Measurements from ENCODE around the gene NNMT.

NNMT gene

DNA sequence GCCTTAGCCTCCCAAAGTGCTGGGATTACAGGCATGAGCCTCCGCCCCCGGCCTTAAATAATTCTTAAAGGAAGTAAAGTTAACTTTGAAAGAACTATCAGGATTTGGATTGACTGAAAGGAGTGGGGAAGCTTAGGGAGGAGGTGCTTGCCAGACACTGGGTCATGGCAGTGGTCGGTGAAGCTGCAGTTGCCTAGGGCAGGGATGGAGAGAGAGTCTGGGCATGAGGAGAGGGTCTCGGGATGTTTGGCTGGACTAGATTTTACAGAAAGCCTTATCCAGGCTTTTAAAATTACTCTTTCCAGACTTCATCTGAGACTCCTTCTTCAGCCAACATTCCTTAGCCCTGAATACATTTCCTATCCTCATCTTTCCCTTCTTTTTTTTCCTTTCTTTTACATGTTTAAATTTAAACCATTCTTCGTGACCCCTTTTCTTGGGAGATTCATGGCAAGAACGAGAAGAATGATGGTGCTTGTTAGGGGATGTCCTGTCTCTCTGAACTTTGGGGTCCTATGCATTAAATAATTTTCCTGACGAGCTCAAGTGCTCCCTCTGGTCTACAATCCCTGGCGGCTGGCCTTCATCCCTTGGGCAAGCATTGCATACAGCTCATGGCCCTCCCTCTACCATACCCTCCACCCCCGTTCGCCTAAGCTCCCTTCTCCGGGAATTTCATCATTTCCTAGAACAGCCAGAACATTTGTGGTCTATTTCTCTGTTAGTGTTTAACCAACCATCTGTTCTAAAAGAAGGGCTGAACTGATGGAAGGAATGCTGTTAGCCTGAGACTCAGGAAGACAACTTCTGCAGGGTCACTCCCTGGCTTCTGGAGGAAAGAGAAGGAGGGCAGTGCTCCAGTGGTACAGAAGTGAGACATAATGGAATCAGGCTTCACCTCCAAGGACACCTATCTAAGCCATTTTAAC, at the start of gene NNMT:
Gene NNMT (plus strand): TSS at position 724 of the 929 bp plus-strand sequence. CDS start 158 bp downstream, at position 882.
- DNase-seq, result no peak

DNA sequence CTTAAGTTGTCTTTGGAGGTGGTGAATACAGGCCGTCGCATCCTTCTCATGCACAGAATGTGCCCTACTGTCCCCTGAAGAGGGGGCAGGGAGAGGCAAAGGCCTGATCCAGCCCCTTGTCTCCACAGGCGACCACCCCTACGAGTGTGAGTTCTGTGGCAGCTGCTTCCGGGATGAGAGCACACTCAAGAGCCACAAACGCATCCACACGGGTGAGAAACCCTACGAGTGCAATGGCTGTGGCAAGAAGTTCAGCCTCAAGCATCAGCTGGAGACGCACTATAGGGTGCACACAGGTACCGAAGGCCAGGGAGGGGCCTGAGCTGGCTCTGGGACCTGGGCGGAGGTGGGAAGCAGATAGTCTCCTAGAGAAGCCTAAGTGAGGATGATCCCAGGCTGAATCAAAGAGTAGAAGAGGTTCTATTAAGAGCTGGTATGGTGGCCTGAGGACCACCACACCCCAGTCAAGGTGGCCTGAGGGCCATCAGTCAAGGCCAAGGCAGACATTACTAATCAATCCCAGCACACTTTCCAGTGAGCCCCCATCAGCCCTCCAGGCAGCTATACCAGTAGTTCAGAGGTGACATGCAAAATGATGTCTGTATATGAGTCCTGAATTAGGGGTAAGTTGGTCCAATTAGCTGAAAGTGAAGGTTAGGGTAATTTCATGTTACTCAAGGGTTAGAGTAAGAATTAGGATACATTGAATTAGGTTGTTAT, 49.0 kb upstream of the NNMT start:
- no peak for DNase-seq

DNA sequence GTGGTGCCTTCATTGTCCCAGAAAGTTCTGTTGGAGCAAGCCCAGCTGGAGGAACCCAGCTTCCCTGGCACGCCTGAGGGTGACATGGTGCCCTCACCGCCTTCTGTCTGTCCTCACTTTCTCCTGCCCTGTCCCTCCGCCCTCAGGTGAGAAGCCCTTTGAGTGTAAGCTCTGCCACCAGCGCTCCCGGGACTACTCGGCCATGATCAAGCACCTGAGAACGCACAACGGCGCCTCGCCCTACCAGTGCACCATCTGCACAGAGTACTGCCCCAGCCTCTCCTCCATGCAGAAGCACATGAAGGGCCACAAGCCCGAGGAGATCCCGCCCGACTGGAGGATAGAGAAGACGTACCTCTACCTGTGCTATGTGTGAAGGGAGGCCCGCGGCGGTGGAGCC, 46.0 kb upstream of the NNMT start:
- no peak for DNase-seq

DNA sequence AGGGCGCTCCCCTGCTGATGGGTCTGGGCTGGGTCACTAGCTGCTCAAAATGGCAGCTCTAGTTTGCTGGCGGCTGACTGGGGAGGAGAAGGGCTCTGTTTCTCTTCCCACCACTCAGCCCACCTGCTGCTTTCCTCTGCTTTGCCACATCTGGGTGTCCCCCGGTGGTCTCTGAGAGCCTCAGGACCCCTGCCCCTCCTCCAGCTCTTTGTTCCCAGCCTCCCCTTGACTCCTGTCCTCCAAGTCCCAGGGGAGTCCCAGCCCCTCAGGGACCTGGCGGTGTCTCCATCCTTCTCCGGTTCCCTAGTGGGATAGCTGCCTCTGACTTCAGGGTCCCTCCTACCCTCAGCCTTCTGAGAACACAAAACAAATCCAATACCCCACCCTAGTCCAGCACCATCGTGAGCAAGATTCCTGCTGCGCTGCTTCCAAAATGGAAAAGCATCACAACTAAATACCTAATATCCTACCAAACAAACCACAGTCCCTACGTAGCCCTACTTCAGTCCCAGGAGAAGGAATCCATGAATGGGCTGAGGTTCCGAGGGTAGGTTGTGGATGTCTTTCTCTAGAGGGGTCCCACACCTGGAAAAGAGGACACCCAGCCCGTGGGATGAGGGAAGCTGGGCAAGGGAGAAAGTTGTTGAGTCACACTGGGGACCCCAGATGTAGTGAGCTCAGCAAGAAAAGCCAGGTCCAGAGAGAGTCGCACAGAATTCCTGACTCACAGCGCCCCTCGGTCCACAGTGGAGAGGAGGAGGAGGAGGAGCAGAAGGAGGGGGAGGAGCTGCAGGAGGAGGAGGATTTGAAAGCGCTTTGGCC, 45.0 kb upstream of the NNMT start:
- DNase-seq, result no peak

DNA sequence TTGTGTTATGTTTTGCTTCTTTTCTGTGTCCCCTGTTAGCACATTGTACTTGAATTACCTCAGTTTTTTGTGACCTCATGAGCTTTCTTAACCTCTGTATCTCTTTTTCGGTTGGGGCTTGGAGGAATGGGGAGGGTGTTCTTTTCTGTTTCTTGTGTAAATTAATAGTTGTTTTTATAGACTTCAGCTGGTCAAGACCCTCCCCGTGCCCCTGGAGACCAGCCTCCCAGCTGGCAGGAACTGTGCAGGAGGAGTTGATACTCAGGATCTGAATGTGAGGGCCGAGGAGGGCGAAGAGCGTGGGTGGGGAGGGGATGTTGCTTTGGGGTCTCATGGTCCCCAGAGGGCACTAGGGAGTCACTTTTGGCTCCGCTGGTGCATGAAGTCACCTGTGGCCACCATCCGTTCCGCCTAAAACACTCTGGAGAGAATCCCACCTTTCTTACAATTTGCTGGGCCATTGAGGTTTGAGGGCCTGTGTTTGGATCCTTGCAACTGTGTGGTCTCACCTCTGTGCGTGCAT, 44.3 kb upstream of the NNMT start:
- DNase-seq, result no peak

DNA sequence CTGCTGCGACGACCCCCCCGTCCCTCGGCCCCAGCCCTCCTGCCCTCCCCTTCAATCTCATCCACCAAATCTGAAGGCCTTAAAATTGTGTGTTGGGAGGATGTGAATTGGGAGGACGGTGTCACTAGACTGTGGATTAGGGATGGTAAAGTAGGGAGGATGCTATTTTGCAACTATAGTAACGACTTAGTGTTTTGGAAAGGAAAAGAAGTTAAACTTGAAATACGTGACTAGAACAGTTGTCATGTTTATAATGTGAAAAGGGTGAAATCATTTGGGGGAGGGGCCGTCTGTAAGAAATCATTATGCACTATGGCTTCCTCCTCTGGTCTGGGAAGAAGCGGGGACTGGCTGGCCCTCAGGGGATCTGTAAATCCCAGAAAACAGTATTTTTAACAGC, 43.4 kb upstream of the NNMT start:
- DNase-seq, result no peak

DNA sequence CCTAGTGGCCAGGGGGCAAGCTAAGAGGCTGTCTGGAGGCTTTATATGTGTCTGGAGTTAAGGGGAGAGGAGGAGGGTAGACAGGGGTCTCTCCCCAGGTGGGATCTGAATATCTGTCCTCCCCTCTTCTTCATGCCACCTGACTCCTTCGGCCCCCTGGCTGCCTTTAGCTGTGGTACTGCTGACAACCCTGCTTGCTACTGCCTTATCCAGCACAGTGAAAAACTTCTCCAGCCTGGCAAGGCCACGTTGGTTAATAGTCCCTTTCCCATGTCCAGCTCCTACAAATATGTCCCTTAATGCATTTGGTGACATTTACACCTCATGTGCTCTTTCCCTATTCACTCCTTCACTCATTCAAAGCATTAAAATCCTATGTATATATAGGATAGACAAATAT, 42.4 kb upstream of the NNMT start:
- no peak for DNase-seq

DNA sequence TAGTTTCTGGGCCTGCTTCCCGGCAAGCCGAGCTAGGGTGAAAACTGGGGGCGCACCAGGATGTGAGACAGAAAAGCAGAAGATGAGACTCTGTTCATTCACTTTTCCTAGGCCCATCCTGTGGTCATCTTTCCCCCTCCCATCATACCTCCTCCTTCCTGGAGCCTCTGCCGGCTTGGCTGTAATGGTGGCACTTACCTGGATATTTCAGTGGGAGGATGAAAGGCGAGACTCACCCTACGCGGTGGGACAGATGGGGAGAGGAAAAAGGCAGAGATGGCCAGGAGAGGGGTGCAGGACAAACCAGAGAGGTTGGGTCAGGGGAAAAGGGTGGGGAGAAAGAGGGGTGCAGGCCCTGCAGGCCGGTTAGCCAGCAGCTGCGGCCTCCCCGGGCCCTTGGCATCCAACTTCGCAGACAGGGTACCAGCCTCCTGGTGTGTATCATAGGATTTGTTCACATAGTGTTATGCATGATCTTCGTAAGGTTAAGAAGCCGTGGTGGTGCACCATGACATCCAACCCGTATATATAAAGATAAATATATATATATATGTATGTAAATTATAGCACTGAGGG, 41.5 kb upstream of the NNMT start:
- no peak for DNase-seq

DNA sequence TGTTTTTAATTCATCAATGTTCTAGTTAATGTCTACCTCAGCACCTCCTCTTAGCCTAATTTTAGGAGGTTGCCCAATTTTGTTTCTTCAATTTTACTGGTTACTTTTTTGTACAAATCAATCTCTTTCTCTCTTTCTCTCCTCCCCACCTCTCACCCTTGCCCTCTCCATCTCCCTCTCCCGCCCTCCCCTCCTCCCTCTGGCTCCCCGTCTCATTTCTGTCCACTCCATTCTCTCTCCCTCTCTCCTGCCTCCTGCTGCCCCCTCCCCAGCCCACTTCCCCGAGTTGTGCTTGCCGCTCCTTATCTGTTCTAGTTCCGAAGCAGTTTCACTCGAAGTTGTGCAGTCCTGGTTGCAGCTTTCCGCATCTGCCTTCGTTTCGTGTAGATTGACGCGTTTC, 40.9 kb upstream of the NNMT start:
- no peak for DNase-seq

DNA sequence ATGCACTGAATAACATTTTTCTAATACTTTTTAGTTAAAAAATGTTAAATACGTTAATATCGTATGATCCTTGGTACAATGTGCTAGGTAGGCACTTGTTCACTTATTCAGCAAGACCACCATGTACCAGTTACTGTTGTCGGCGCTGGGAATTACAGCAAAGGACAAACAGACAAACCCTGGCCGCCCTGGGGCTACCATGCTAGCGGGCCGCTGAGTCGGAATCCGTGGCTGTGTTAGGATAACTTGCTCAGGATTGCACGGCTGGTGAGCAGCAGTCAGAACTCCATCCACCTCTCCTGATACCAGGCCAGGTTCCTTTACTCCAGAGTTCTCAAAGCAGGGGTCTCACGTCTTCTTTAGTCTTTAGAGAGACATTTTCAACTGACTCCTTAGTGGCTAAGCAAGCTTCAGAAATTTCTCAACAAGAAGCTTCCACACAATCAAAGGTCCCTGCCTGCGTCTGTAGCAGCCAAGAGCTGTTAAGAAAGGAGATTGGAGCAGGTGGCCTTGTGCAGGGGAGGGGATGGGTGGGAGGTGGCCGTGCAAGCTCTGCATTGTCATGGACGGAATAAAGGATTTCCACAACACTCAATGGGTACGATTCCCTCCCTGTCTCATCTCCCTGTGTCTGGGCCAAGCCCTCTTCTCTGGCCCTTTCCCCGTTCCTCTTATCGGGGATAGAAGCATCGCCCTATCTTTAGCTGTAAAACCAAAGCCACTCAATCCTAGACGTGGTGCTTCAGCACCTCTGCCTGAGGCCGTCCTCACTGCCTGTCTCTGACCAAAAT, 39.8 kb upstream of the NNMT start:
- DNase-seq, result no peak

DNA sequence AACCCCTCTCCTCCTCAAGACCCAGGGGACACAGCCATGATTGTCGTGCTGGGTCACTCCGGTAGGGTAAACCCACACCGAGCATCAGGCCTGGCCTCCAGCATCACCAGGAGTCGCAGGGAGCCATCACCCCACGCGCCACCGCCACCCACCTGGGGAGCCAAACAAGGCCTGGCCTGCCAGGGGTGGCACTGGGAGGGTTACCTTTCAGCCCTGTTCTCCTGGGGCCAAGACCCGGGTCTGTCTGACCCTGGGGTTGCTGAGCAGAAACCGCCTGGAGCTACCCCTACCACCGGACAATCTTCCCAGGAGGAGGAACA, 39.3 kb upstream of the NNMT start:
- DNase-seq, result no peak

DNA sequence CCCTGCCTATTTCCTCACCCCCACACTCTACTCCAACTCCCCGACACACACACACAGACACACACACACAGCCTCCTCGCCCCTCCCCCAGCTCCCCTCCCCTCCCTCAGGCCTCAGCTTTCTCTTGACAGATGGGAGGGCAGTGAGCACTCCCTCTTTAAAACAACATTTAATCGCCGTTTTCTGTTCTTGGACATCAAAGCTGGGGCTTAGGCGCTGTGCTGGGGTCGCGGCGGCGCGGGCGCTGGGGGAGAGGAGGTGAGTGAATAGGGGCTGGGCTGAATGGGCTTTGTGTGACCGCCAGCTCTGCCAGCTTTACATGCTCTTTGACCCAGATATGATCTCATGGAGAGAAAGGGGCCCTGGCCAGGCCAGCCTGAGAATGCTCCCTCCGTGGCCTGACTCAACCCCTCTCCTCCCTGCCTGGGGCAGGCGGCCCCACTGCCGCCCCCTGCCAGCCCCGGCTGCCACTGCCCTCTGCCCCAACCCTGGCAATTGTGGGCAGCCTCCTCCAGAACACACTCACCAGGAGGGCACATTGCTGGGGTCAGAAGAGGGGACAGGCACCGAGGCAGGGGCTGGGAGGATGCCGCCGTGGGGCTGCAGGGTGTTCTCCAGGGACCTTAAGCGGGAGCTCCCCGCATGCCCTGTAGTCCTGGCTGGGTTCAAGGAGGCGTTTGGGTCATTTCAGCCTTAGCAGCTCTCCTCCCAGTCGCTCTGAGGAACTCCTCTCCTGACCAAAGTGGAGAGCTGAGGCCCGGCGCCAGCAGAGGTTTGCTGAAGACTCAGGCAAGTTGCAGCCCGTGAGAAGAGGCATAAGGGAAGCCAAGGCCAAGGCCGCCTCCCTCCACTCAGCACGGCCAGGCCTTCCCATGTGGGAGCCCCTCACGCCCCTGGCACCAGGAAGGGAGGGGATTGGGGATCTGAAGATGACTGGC, 38.3 kb upstream of the NNMT start:
- DNase-seq, result no peak

DNA sequence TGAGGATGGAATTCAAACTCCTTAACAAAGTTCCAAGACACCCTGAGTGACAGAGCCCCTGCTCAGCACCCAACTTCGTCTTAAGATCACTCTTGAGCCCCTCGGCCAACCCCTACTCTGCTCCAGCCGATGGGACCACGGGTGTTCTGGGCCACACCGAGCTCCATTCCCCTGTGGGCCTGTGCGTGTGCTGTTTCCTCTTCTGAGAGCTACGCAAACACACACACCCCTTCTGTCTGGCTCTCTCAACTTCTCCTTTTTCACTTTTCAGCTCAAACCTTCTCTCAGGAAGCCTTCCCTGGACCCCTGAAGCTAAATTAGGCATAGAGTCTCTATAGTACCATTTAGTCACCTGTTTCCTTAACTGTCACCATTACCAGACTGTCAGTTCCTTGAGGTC, 37.5 kb upstream of the NNMT start:
- DNase-seq, result no peak

DNA sequence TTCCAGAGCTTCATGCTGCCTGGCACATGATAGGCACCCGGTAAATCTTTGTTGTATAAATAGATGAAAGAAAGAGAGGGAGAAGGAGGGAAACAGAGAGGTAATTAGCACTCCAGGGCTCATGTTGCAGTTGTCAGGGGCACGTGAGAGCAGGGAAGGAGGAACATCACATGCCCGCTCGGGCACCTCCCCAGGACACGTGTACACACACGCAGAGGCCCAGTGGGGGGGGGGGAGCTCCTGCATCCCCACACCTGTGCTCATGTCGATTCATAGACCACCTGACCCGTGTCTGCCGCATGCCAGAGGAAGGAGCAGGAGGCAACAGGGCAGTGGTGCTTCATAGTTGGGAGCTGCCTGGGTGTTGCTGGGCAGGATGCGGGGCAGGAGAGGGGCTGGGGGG, 37.1 kb upstream of the NNMT start:
- DNase-seq, result no peak

DNA sequence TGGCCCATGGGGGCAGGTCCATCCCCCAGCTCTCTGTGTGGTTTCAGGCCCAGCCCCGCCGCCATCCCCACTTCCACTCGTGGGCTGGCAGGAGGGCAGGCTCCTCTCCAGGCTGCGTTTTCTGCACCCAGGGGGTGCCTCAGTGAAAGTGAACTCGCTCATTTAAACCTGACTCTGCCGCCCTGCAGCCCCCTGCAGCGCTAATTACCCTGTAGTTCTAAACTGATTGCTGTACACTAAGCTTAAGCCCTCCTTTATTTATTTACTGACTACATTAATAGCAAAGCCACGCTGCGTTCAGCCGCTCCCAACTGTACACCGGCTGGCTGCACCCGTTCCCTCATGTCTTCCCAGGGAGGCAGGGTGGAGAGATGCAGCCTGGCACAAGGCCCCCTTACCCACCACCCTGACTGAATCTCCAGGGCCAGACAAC, 36.6 kb upstream of the NNMT start:
- peak; percentile 88 for DNase-seq

DNA sequence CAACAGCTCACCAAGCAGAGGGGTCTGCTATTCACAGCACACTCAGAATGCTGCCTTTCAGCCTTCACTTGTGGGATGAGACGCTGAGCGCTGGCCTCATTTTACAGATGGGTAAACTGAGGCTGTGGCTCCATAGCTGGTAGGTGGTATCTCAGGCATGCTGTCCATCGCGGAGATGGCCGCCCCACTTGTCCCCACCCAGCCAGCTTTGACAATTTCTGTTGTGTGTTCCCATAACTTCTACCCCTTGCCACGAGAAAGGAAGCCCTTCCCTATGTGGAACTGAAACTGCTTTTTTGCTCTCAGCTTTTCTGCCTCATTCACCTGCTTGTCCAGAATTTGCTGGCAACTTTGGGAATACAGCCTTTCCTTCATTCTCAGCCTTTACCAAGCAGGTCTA, 36.1 kb upstream of the NNMT start:
- no peak for DNase-seq

DNA sequence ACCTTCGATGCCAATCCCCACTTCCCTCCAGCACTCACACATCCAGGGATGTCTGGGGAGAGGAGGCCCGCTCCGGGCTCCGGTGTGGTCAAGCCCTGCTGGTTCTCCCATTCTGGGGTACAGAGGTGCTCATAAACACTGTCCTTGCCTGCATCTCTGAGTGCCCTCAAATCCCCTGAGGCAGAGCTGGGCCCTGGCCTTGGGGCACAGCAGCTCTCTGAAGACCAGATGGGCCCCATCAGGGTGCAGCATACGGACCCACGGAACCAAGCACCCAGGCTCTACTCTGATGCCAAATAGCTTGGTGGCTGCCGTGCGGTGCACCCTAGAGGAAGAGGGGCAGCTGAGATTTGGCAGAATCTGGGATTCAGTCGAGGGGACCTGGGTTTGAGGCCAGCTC, 35.7 kb upstream of the NNMT start:
- DNase-seq, result no peak

DNA sequence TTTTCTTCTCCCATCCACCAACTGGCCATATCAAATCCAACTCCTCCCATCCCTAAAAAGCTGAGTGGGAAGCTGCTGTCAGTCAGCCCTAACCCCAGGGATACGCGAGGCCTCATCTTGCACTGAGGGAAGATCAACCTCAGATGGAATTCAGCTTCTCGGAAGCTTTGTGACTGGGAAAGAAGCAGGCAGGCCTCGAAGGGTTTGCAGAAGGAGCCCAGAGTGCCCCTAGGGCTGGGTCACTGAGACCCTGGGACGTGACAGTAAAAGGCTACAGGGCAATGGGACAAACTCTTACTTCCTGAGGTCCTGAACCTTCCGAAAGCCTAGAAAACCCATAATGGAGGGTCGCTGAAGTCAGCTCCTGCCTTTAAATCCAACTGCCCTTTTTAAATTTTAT, 34.4 kb upstream of the NNMT start:
- no peak for DNase-seq

DNA sequence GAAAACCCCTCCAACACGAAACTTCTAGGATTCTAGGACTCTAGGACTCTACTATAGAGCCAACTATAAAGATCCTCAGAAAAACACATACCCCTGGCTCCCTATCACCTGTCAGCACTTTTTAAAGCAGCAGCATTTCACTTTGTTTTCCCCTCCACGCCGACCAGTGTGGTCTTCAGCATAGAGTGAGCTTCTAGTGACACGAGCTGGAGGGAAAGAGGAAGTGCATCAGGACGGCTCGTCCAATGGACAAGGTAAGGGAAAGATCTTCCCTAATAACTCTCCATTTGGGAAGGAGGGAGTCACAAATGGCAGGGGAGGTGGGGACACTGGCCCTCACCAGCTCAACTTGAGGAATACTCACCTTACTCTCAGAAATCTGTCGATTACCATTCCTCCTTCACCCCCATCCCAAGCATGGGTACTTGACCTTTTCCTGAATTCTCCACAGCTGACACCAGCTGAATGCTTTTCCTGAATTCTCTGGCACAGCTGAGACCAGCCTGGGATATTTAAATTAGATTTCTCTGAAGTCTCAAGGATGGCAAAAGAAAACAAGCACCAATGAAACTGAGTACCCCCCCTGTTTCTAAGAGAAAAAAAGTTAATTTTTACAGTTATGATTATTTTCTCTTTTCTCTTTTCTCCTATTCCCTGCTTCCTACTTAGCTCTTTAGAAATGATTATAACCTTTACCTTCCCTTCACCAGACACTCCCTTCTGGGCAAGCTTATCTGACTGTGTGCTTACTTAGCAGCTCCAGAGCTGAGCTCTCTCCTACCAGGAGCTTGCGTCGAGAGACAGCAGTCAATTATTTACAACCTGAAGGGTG, 33.3 kb upstream of the NNMT start:
- DNase-seq, result no peak

Measured in NCI-H2081 treated with DMSO at 0.1 percent for 48 hours (cell line).